Memory B cell (primary cell): ENCODE data around the gene ABCC8.

Source experiments
- ATAC-seq: fragments of 150-1000 bp; cut with Tn5 transposase; 2 replicates; pipeline ENCODE4 v1.10.0; 2021; ENCODE audit warnings: low read depth, mild to moderate bottlenecking, moderate library complexity
- DNase-seq, 2 donors: peaks; one replicate each; pipeline ENCODE4 v3.0.0; 2022; ENCODE audit warnings: low spot score in 2 of 2
- H3K27ac Mint-ChIP-seq: one replicate; pipeline ENCODE4 v1.8.0; 2022; ENCODE audit warnings: mild to moderate bottlenecking, moderate library complexity, mixed read lengths
- H3K27me3 Mint-ChIP-seq: one replicate; pipeline ENCODE4 v1.8.0; 2022; ENCODE audit warnings: mixed read lengths
- H3K36me3 Mint-ChIP-seq: one replicate; pipeline ENCODE4 v1.8.0; 2022; ENCODE audit warnings: mild to moderate bottlenecking, mixed read lengths
- H3K4me1 Mint-ChIP-seq: one replicate; pipeline ENCODE4 v1.8.0; 2022; ENCODE audit warnings: mixed read lengths
- H3K4me3 Mint-ChIP-seq: one replicate; pipeline ENCODE4 v1.8.0; 2022; ENCODE audit warnings: mild to moderate bottlenecking, moderate library complexity, mixed read lengths
- H3K9me3 Mint-ChIP-seq: one replicate; pipeline ENCODE4 v1.8.0; 2022; ENCODE audit warnings: mixed read lengths

Gene ABCC8

DNA sequence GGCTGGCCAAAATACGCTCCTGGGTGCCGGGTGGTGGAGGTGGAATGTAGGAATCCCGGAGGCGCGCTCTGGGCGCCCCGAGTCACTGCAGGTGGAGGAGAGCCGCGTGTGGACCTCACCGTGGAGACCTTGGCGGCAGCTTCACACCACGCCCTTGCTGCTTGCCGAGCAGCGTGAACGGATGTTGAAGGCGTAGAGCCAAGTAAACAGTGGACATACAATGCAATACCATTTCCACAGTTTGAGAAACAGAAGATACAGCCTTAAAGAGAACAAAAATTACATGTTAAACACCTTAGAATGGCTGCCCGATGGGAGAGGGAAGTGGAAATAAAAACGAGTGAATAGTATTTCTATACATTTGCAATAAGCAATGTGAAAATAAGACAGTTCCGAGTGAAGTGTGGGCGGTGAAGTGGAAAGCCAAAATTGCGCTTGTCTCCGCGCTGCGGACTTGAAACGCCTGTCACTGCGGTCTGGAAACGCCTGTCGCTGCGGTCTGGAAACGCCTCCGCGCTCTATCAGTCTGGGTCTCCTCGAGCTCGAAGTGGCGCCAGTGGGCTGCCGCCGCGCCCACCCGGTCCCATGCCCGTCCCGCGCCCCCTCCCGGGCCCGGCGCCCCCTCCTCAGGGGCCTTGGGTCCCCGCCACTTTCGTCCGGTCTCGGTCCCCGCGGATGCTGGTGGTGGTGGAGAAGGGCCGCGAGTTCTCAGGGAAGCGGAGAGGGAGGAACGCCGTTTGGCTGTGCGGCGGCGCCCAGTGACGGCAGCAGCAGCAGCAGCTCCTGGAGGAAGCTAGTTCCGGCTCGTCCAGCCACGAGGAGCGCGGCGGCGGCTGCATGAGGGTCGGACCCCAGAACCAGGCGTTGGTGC, 123.5 kb downstream of the ABCC8 start:
- peaks cover 20% of the 10 kb centered on the region for H3K4me1 Mint-ChIP-seq
- peak; percentile 15 for ATAC-seq
- peak overlapping the region; percentile 46 for H3K27ac Mint-ChIP-seq
- no peaks in the 10 kb centered on the region for H3K36me3 Mint-ChIP-seq
- no peaks in the 10 kb centered on the region for H3K9me3 Mint-ChIP-seq
- H3K4me3 Mint-ChIP-seq = peak overlapping the region; percentile 78
- DNase-seq = peak; percentile 3 to 32
- H3K27me3 Mint-ChIP-seq = peaks cover 11% of the 10 kb centered on the region

DNA sequence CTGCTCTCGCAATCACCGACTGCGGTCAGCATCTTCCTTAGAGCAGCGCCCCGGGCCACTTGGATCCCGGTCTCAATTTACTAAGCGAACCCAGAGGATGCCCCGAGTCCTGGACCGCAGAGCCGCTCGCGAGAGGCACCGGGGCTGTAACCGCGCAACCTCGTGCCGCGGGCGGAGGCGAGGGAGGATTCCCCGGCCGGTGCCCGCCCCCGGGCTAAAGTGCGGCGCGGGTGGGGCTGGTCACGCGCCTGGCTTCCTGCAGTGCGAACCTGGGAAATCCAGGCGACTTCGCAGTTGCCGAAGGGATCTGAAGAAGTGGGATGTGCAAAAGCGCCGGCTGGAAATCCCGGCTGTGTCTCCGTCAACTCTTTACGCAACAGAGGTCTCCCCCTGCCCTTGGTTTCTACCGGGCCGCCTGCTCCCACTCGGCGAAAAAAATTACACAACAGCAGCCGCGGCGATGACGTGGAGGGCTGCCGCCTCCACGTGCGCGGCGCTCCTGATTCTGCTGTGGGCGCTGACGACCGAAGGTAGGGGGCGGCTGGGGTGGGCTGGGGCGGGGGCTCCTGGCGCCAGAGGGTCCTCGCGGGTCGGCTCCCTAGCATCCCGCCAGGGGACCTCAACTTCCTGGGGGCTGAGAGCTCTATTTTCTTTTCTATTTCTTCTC, 125.0 kb downstream of the ABCC8 start, which contains the start of gene NCR3LG1:
Gene NCR3LG1, plus strand, starts transcription at position 291 of the 667 bp plus-strand sequence. Its CDS starts 170 bp downstream, at position 461.
- ATAC-seq = peak; percentile 68
- DNase-seq = peak; percentile 21 to 57
- H3K9me3 Mint-ChIP-seq = no peaks in the 10 kb centered on the region
- peak within 1 kb of the TSS; percentile 78 for H3K4me3 Mint-ChIP-seq
- H3K27ac Mint-ChIP-seq = peak within 1 kb of the TSS; percentile 46
- peaks cover 20% of the 10 kb centered on the region for H3K4me1 Mint-ChIP-seq
- no peaks in the 10 kb centered on the region for H3K36me3 Mint-ChIP-seq
- H3K27me3 Mint-ChIP-seq = peaks cover 11% of the 10 kb centered on the region

DNA sequence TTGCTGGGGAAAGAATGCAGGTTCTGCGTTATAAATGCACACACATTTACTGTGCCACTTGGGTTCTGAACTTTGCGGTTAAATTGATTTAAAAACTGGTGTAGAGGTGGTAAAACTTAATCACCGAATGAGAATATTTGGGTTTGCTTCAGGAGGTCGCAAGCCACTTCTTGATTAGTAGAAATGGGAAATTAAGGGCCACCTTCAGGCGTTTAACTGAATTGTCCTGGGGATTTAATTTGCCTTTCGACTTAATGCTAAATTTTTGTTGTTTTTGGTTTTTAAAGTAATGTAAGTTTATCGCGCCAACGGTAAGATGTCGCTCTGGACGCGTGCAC, 125.5 kb downstream of the ABCC8 start:
- ATAC-seq (no peak), DNase-seq (no peak)
- Mint-ChIP-seq H3K27ac (no peak overlapping the region), H3K4me1 (peaks cover 20% of the 10 kb centered on the region), H3K36me3 (no peaks in the 10 kb centered on the region), H3K9me3 (no peaks in the 10 kb centered on the region), H3K27me3 (peaks cover 11% of the 10 kb centered on the region), H3K4me3 (peak overlapping the region; percentile 74)

DNA sequence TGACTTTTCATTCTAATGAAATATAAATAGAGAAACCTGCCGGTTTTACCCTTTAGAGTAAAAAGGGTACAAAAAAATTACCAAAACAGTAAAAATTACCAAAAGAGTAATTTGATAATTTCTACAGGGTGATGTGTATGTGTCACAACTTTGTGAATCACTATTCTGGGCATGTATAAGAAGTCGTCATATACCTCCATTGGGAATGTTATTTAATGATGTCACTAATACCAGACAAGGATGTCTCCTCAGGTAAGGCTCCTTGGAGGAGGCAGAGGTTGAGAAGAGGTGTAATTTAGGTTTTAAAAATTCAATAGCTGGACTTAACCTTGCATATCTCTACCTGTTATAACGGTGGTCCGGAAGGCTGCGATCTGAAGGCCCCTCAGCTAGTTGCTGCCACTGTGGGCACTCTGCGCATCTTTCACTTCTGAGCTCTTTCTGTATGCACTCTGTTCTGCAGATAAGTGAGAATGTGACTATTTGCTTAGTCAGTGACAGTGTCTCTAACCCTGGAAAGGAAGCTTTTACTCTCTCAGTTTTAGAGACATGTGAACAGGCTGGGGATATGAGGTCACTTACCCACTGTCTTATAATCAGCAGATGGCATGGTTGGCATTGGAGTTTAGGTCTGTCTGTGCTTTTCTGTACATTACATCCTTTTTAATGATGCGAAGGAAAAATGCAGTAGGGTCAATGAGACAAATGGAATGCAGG, 126.0 kb downstream of the ABCC8 start:
- peaks cover 11% of the 10 kb centered on the region for H3K27me3 Mint-ChIP-seq
- H3K27ac Mint-ChIP-seq = no peak overlapping the region
- H3K36me3 Mint-ChIP-seq = no peaks in the 10 kb centered on the region
- ATAC-seq (no peak), DNase-seq (no peak)
- H3K4me3 Mint-ChIP-seq = peak overlapping the region; percentile 74
- peaks cover 20% of the 10 kb centered on the region for H3K4me1 Mint-ChIP-seq
- no peaks in the 10 kb centered on the region for H3K9me3 Mint-ChIP-seq

DNA sequence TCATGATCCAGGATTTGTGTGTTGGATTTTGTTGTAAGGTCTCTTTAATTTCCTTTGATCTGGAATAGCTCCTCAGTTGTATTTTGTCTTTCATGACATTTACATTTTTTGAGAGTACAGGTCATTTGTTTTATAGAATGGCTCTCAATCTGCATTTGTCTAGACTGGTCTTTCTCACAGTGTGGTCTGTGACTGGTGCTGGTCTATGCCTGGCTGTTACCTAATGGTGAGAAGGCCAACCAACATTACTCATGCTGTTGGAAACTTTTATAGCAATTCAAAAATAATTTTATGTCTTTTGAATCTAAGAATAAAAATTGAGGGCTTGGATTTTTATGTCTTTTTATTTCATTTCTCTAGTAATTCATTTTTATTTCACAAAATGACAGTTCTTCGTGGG, 129.0 kb downstream of the ABCC8 start:
- H3K4me1 Mint-ChIP-seq = peaks cover 10% of the 10 kb centered on the region
- H3K27ac Mint-ChIP-seq = no peak overlapping the region
- H3K27me3 Mint-ChIP-seq = peaks cover 7% of the 10 kb centered on the region
- H3K4me3 Mint-ChIP-seq = no peak overlapping the region
- no peak for DNase-seq
- no peaks in the 10 kb centered on the region for H3K9me3 Mint-ChIP-seq
- ATAC-seq = no peak
- no peaks in the 10 kb centered on the region for H3K36me3 Mint-ChIP-seq

DNA sequence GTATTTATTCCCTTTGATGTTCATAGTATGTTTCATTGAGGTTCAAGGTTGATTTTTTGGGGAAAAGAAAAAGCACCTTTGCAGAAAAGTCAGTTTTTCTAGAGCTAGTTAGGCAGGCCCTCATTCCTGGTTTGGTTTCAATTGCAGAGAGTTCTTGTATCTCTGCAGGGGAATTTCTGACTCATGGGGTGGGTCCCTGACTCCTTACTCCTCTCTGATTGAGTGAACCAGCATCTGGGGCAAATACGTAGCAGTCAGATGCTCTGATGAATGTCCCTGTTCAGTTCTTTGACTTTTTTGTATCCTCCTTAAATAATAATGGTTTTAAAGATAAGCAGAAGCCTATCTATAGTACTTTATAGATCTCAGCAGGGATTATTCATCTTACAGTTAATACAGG, 132.7 kb downstream of the ABCC8 start:
- DNase-seq (no peak), ATAC-seq (no peak)
- no peaks in the 10 kb centered on the region for H3K9me3 Mint-ChIP-seq
- H3K27ac Mint-ChIP-seq = no peak overlapping the region
- no peak overlapping the region for H3K4me3 Mint-ChIP-seq
- no peaks in the 10 kb centered on the region for H3K4me1 Mint-ChIP-seq
- H3K27me3 Mint-ChIP-seq = no peaks in the 10 kb centered on the region
- no peaks in the 10 kb centered on the region for H3K36me3 Mint-ChIP-seq

DNA sequence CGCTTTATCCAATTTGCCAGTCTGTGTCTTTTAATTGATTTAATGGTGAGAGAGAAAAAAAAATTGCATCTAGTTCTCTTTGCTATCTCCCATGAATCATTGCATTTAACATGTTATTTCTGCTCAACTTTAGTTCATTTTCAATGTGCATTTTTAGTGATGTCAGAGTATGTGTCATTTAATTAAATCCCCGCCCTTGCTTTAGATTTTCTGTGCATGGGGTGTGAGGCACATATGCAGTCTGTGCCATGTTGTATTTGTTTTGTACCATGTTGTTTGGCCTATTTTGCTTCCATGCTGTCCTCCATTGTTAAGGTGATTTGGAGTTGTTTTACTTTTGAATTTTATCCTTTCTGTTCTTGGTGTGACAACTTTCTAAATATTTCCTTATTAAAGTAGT, 133.4 kb downstream of the ABCC8 start:
- ATAC-seq (no peak), DNase-seq (no peak)
- H3K9me3 Mint-ChIP-seq = no peaks in the 10 kb centered on the region
- H3K36me3 Mint-ChIP-seq = no peaks in the 10 kb centered on the region
- H3K27me3 Mint-ChIP-seq = no peaks in the 10 kb centered on the region
- no peak overlapping the region for H3K27ac Mint-ChIP-seq
- no peaks in the 10 kb centered on the region for H3K4me1 Mint-ChIP-seq
- no peak overlapping the region for H3K4me3 Mint-ChIP-seq
